Astrocyte of the cerebellum (primary cell): ENCODE measurements around the gene HGS.

Experiments
- DNase-seq: peaks from one replicate; pipeline ENCODE4 v3.0.0-alpha.2; 2011; ENCODE audit warnings: low read depth
- H3K4me3 ChIP-seq: 2 replicates; pipeline ENCODE4 v1.5.1; 2011; ENCODE audit warnings: mild to moderate bottlenecking, low read depth, low read length, moderate library complexity
- CTCF ChIP-seq: IDR thresholded peaks from 2 replicates; pipeline ENCODE4 v1.5.1; 2012; ENCODE audit warnings: low read length, low read depth, moderate library complexity, mild to moderate bottlenecking; ENCODE audit errors: missing control alignments
- in situ Hi-C: cut with HindIII; loops from 2 replicates; pipeline ENCODE4 v1.10.0; 2017; ENCODE audit warnings: low sequenced_read_pairs

HGS gene

GRCh38 chr17:81713004-81713555, 29.3 kb downstream of the HGS start:
- TF ChIP-seq CTCF: no peak
- no peak for DNase-seq
- in situ Hi-C loops: no loop called here
- H3K4me3 ChIP-seq: peak overlapping the region; percentile 55

GRCh38 chr17:81713556-81714411, 30.0 kb downstream of the HGS start:
- in situ Hi-C loops: no loop called here
- DNase-seq: no peak
- no peak for TF ChIP-seq CTCF
- H3K4me3 ChIP-seq: peak overlapping the region; percentile 55

GRCh38 chr17:81714412-81715106, 30.7 kb downstream of the HGS start:
- no peak overlapping the region for H3K4me3 ChIP-seq
- TF ChIP-seq CTCF: no peak
- DNase-seq: no peak
- in situ Hi-C loops: no loop called here

GRCh38 chr17:81715107-81715871, 31.5 kb downstream of the HGS start:
- in situ Hi-C loops: no loop called here
- H3K4me3 ChIP-seq: no peak overlapping the region
- DNase-seq: no peak
- TF ChIP-seq CTCF: no peak

GRCh38 chr17:81715872-81716673, 32.3 kb downstream of the HGS start:
- TF ChIP-seq CTCF: no peak
- no peak for DNase-seq
- no peak overlapping the region for H3K4me3 ChIP-seq
- in situ Hi-C loops: no loop called here

GRCh38 chr17:81716674-81716996, 32.8 kb downstream of the HGS start:
- no peak overlapping the region for H3K4me3 ChIP-seq
- no peak for TF ChIP-seq CTCF
- DNase-seq: no peak
- in situ Hi-C loops: no loop called here
